TTC549 (cell line): ENCODE results near the gene PRRC2B.
"Not testable (repeated sequence)": the region's sequence is repeated elsewhere in the genome, so short reads cannot be mapped to it uniquely, and the experiment has no call there.

Source experiments
- FAIRE-seq: peaks from 2 replicates; lab custom pipeline; 2012; peaks lifted over from hg19 to GRCh38; lab: Jason Lieb, UNC

Gene PRRC2B

DNA sequence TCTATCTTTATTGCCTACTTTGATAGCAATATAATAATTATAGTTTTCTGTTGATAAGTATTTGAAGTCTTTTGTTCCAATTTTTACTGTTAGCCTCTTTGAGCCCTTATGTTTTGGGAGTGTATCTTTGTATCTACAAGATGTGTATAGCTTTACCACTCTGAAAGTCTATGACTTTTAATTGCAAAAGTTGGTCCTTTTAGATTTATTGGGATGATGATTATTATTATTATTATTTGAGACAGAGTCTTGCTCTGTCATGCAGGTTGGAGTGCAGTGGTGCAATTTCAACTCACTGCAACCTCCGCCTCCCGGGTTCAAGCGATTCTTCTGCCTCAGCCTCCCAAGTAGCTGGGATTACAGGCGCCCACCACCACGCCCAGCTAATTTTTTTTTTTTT is 78.2 kb downstream of the PRRC2B start:
- not testable (repeated sequence) for FAIRE-seq

GRCh38 chr9:131473198-131473885 is 79.5 kb downstream of the PRRC2B start:
- no peak for FAIRE-seq

GRCh38 chr9:131473891-131474290 is 80.0 kb downstream of the PRRC2B start:
- no peak for FAIRE-seq

- FAIRE-seq, result no peak
Observed at GRCh38 chr9:131474711-131475110, 80.8 kb downstream of the PRRC2B start.

GRCh38 chr9:131475111-131475955 is 81.4 kb downstream of the PRRC2B start:
- no peak for FAIRE-seq

DNA sequence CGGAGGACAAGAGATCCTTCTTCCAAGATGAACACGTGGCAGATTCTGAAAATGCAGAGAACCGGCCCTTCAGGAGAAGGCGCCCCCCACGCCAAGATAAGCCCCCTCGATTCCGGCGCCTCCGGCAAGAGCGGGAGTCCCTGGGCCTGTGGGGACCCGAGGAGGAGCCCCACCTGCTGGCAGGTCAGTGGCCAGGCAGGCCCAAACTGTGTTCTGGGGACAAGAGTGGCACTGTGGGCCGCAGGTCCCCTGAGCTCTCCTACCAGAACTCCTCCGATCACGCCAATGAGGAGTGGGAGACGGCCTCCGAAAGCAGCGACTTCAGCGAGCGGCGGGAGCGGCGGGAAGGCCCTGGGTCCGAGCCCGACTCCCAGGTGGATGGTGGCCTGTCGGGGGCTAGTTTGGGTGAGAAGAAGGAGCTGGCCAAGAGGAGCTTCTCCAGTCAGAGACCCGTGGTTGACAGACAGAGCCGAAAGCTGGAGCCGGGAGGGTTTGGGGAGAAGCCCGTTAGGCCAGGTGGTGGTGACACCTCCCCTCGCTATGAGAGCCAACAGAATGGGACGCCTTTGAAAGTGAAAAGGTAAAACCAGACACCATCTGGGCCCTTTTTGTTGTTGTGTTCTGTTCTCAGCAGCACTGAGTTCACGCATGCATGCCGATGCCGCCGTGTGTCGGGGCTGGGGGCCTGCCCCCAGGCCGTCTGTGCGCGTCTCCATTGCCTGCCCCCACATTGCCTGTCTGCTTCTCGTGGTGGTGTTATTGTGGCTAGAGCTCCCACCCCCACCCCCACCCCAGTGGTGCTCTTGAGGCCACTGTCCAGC is 82.3 kb downstream of the PRRC2B start:
- FAIRE-seq, result no peak

DNA sequence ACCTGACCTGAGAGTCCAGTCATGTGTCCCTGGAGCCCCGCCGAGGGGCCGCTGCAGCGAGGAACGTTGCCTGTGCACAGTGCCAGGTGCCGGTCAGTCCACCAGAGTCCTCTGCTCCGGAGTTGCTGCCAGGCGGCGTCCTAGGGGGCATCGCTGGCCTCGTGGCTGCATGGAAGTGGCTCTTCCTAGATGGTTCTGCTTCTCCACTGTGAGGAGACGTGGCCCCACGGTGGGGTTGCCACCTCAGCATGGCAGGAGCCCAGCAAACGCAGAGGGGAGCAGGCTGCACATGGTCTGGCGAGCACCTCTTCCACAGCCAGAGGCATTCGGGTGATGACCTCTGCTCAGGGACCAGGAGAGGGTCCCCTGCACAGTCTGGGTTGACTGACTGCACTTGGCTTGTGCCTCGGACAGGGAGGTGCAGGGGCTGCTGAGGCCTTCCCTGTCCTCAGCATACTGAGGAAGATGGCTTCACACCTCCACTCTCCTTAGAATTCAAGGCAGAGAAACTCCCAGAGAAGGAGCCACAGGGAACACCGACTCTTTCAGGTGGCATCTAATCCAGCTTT is 83.0 kb downstream of the PRRC2B start:
- no peak for FAIRE-seq

DNA sequence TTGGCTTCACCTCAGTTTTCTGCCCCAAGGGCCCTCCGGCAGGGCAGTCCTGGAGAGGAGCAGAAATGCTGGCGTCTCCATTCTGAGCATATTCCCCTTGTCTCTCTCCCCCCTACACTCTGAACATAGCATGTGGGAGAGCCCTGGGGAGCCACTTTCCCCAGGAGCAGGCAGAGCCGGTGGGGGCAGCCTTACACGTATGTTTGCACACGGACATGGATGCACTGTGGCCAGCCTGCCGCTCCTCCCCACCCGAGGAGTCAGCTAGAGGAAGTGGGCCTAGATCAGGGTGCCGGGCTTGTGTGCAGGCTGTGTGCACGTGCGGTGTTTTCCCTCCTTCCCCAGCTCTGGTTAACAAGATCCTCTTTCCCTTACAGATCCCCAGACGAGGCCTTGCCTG is 83.5 kb downstream of the PRRC2B start:
- no peak for FAIRE-seq

- no peak for FAIRE-seq
Observed at GRCh38 chr9:131477816-131478419, 84.0 kb downstream of the PRRC2B start.

DNA sequence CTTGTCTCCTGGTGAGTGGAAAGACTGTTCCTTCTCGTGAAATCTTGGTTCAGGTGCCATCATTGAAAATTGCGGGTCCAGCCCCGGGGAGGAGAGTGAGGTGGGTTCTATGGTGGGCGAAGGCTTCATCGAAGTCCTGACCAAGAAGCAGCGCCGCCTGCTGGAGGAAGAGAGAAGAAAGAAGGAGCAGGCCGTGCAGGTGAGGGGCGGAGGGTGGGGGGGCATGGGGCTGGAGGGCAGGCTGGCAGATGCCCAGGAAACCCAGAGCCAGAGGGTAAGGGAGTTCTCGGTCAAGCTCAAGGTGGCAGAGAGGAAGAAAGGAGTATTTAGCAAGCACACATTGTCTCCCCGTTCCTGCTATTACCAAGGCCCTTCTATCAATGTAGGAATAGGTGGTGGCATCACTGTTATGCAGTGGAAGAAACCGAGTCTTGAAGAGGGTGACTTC is 84.6 kb downstream of the PRRC2B start:
- FAIRE-seq, result no peak

DNA sequence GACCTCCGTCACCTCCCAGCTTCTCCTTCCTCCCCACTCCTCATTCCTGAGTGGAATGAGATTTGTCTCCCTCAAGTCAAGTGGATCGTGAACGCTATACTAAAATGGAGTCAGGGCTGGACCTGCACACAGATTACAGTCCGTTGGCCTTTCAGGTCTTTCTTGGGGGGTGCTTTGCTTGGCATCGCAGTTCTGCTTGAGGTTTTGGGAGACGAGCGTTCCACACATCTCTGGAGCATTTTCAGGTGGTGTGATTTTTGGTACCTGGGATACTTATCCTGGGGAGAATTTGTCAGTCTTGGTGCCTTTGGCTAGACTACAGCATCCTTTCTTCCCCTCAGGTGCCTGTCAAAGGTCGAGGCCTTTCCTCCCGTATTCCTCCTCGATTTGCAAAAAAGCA is 85.0 kb downstream of the PRRC2B start:
- FAIRE-seq, result no peak

DNA sequence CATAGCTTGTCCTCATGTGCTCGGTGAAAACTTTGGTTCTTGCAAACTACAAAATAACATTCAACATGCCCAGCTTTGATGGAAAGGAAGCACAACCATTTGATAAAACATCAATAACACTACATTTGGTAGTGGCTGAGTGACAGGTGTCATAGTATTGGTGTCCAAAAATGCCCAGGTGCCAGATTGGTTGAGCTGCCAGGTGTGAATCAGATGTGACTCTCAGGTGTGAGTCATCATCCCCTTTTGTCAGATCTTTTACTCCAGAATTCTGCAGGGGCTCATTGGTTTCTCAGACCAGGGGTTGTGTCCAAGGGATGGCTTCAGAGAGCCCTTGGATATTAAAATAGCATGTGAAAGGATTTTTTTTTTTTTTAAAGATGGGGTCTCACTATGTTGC is 86.4 kb downstream of the PRRC2B start:
- no peak for FAIRE-seq

DNA sequence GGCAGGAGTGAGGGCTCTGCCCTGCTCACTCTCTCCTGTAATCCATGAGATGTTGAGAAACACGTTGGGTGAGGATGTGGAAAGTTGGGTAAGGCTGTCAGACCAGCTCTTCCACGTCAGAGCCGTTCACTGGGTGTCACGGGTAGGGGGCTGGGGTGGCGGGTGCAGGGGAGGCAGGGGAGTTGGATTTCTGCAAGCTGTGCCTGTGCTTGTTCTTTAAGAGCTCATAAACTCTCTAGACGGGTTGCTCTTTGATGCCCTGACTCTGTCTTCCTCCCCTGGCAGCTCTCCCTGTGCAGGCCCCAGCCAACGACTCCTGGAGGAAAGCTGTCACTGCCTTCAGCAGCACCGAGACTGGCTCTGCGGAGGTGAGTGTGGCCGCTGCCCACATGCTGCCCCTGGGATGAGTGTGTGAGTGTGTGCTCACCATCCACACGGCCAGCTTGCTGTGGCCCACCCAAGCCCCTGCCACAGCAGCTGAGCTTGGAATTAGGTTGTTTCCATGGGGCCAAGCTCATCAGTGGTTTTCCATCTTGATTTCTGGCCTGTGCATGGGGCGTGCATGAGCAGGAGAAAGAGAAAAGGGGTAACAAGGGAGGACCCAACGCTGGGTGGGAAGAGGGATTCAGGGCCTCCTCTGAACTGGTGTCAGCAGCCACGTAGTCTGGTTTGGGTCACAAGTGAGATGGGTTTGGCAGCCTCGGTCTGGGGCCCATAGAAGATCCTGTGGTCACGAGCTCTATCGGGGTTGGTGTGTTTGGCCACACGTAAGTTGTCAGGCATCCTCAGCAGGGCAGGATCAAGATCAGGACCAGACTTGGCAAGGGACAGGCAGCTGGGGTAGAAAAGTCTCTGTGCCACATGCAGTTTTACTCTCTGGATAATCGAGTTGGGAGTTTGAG is 87.8 kb downstream of the PRRC2B start:
- no peak for FAIRE-seq

GRCh38 chr9:131482343-131483006 is 88.6 kb downstream of the PRRC2B start:
- no peak for FAIRE-seq

DNA sequence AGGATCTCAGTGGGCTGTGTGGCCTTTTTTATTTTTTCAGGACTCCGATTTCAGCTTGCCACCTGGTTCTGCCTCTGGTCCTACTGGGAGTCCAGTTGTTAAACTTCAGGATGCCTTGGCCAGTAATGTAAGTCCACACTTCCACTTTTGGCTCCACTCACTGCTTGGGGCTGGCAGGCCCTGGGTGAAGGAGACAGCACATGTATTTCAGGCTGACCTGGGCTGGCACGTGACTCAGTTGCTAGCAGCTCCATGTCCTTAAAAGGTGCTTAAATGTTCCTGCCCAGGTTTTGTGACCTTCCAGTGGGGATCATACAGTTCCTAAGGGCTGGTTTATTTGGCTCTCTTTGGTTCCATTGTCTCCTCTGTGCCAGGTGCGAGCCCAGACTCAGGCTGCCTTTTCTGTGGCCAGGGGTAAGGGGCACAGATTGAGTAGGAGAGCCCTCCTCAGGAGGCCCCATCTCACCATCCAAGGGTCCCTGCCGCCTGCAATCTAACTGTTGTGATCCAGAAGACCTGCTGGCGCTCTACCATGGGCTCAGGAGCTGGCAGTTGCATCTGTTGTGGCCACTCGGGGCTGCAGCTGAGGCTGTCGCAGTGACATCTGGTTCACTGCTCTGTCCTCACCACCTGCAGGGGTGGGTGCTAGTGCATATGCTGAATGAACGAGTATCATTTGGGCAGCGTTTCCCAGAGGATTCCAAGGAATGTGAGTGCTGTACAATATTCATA is 89.6 kb downstream of the PRRC2B start:
- no peak for FAIRE-seq

GRCh38 chr9:131484051-131484445 is 90.2 kb downstream of the PRRC2B start:
- FAIRE-seq, result no peak

DNA sequence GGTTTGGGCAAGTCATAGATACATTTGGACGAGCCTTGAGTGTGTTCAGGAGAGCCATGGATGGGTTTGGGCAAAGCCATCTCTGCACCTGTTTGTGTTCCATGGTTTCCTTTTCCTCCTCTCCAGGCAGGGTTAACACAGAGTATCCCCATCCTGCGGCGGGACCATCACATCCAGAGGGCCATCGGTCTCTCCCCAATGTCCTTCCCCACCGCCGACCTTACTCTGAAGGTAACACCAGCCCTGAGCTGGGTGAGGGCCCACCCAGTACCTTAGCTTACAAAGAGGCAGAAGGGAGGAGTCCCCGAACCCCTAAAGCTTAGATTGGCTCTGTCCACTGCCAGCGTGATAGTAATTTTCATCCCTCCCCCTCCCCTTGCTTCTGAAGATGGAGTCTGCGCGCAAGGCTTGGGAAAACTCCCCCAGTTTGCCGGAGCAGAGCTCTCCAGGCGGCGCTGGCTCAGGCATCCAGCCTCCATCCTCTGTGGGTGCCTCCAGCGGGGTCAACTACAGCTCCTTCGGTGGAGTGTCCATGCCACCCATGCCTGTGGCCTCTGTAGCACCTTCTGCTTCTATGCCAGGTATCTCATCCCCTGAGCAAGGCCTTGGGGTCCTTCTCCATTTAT is 90.8 kb downstream of the PRRC2B start:
- FAIRE-seq, result no peak

DNA sequence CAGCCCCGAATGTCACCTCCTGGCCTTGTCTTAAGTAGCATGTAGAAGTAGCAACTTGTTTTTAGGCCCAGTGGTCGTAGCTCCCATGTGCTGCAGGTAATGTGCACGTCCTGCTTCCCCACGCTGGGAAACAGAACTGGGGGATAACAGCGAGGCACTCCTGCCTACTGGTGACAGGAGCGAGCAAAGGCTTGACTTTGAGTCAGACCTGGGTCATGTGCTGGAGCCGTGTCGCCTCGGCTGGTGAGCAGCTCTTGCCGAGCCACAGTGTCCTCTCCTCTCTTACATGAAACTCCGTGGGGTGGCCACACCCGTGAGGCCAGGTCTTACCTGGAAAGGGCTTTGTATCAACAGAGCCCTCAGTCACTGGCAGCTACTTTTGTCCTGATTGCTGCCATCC is 91.3 kb downstream of the PRRC2B start:
- FAIRE-seq, result no peak

DNA sequence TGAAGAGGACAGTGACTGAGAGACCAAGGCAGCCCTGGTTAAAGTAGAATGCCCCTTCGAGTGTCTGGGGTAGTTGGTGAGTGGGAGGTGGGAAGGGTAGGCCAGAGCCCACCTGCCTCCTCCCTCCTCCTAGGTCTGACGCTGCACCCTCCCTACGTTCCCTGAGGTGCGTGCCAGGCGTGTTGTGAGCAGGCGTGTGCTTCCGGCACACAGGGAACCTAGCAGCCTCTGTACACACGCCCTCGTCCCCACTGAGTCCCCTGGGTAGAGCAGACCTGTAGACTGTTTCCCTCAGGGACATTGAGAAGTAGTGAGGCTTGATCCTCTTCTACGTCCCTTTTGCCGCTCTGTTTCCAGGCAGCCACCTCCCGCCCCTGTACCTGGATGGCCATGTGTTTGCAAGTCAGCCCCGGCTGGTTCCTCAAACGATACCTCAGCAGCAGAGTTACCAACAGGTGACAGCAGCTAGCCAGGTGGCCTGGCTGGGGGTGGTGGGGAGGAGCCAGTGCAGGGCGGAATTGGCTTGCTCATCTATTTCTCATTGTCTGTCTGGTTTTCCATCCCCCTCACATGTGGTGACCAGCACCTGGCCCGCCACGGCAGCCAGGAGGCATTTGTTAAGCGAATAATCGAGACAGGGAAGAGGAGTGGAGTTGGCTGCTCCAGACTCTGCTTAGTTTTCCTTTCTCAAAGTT is 92.0 kb downstream of the PRRC2B start:
- no peak for FAIRE-seq
